Subcutaneous abdominal adipose tissue (tissue), 5 donors: ENCODE data around the gene FES.
"Not testable (repeated sequence)": the region's sequence is repeated elsewhere in the genome, so short reads cannot be mapped to it uniquely, and the experiment has no call there.

Source experiments
- H3K27ac ChIP-seq: one replicate; pipeline ENCODE4 v1.7.0; 2013; ENCODE audit warnings: low read depth, mild to moderate bottlenecking, inconsistent platforms, low read length, moderate library complexity
- H3K27me3 ChIP-seq, 5 donors: one replicate each; pipeline ENCODE4 v1.7.0; 2013; ENCODE audit warnings: low read length in 5 of 5, inconsistent platforms in 1 of 5; ENCODE audit not compliant: control insufficient read depth in 5 of 5, insufficient read depth in 4 of 5
- H3K36me3 ChIP-seq, 5 donors: one replicate each; pipeline ENCODE4 v1.7.0; 2013; ENCODE audit warnings: low read length in 5 of 5; ENCODE audit not compliant: control insufficient read depth in 5 of 5, insufficient read depth in 5 of 5
- H3K4me1 ChIP-seq, 5 donors: one replicate each; pipeline ENCODE4 v1.7.0; 2013; ENCODE audit warnings: low read length in 5 of 5, mild to moderate bottlenecking in 3 of 5, moderate library complexity in 1 of 5; ENCODE audit not compliant: control insufficient read depth in 5 of 5, insufficient read depth in 5 of 5
- H3K4me3 ChIP-seq, 5 donors: one replicate each; pipeline ENCODE4 v1.7.0; 2013; ENCODE audit warnings: low read length in 5 of 5, low read depth in 1 of 5
- H3K9ac ChIP-seq, 5 donors: one replicate each; pipeline ENCODE4 v1.7.0; 2013; ENCODE audit warnings: low read length in 5 of 5, mild to moderate bottlenecking in 4 of 5, moderate library complexity in 3 of 5
- H3K9me3 ChIP-seq, 5 donors: one replicate each; pipeline ENCODE4 v1.7.0; 2013; ENCODE audit warnings: low read length in 5 of 5; ENCODE audit not compliant: control insufficient read depth in 5 of 5
- donor health status: healthy.
- donor health status: healthy.
- donor health status: healthy.
- donor health status: healthy.
- donor health status: healthy.

FES gene

GRCh38 chr15:90907051-90907660 lies 22.9 kb downstream of the FES start:
- Histone ChIP-seq H3K4me3 (no peak overlapping the region), H3K36me3 (peaks cover 0 to 69% (median 63%) of the 10 kb centered on the region in 5 donors), H3K4me1 (peaks cover 7 to 44% (median 29%) of the 10 kb centered on the region in 5 donors), H3K27me3 (no peaks in the 10 kb centered on the region), H3K9ac (peak overlapping the region in 1 of 5 donors; percentile 31), H3K9me3 (no peaks in the 10 kb centered on the region), H3K27ac (peak overlapping the region; percentile 32)

GRCh38 chr15:90907838-90908507 lies 23.7 kb downstream of the FES start:
- no peak overlapping the region for H3K4me3 ChIP-seq
- H3K9me3 ChIP-seq = no peaks in the 10 kb centered on the region
- H3K27me3 ChIP-seq = no peaks in the 10 kb centered on the region
- H3K9ac ChIP-seq = peak overlapping the region in 3 of 5 donors; percentile 26 to 46 (median 31)
- H3K27ac ChIP-seq = peak overlapping the region; percentile 32
- H3K4me1 ChIP-seq = peaks cover 7 to 44% (median 29%) of the 10 kb centered on the region in 5 donors
- peaks cover 0 to 77% (median 72%) of the 10 kb centered on the region in 5 donors for H3K36me3 ChIP-seq

DNA sequence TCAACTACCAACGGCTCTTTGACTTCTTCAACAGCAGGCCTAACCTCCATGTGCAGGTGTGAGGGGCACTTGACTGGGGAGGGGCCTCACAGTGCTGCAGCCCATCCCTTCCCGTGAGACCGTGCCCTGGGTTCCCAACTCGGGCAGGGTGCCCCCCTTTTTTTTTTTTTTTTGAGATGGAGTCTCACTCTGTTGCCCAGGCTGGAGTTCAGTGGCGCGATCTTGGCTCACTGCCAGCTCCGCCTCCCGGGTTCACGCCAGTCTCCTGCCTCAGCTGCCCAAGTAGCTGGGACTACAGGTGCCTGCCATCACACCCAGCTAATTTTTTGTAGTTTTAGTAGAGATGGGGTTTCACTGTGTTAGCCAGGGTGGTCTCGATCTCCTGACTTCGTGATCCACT lies 25.1 kb downstream of the FES start:
- not testable (repeated sequence) for H3K9ac ChIP-seq, H3K4me3 ChIP-seq, H3K27ac ChIP-seq, H3K9me3 ChIP-seq, H3K27me3 ChIP-seq
- H3K36me3 ChIP-seq = peaks cover 0 to 92% (median 86%) of the 10 kb centered on the region in 5 donors
- peaks cover 2 to 32% (median 18%) of the 10 kb centered on the region in 5 donors for H3K4me1 ChIP-seq

DNA sequence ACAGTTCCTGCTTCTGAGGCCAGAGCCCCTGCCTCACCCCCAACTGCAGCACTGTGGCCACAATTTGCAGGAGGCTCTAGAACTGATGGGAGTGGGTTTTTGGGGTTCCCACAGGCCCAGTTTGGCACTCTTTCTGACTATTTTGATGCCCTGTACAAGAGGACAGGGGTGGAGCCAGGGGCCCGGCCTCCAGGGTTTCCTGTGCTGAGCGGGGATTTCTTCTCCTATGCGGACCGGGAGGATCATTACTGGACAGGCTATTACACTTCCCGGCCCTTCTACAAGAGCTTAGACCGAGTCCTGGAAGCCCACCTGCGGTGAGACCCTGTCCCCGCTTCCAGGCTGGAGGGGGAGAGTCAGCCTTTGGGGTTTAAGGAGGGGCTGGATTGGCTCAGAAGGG lies 25.7 kb downstream of the FES start:
- H3K9ac ChIP-seq = no peak overlapping the region
- H3K27me3 ChIP-seq = no peaks in the 10 kb centered on the region
- H3K36me3 ChIP-seq = peaks cover 0 to 96% (median 89%) of the 10 kb centered on the region in 5 donors
- H3K4me1 ChIP-seq = peaks cover 2 to 32% (median 17%) of the 10 kb centered on the region in 5 donors
- no peaks in the 10 kb centered on the region for H3K9me3 ChIP-seq
- H3K27ac ChIP-seq = no peak overlapping the region
- H3K4me3 ChIP-seq = no peak overlapping the region

DNA sequence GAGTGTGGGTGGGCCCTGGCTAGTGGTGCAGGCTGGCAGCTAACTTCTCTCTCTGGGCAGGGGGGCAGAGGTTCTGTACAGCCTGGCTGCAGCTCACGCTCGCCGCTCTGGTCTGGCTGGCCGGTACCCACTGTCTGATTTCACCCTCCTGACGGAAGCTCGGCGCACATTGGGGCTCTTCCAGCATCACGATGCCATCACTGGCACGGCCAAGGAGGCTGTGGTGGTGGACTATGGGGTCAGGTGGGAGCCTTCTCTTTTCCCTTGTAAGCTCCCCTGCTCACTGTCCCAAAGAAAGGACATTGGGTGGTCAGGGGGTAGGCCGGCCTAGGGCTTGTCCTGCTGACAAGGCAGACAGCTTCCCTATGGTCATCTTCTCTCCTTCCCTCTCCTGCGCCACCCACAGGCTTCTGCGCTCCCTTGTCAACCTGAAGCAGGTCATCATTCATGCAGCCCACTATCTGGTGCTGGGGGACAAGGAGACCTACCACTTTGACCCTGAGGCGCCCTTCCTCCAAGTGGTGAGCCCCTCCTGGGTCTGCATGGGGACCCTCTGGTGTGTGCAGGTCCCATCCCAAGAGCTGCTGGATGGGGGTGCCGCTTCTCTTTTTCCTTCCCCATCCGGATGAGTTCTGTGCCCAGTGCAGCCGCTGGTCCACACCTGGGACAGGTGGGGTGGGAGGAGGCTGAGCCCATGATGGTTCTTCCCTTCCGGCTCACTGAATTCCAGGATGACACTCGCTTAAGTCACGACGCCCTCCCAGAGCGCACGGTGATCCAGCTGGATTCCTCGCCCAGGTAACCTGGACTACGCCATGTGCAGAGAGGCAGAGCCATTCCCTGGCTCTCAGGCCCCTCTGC lies 26.4 kb downstream of the FES start:
- peaks cover 0 to 96% (median 89%) of the 10 kb centered on the region in 5 donors for H3K36me3 ChIP-seq
- no peak overlapping the region for H3K9ac ChIP-seq
- H3K27ac ChIP-seq = no peak overlapping the region
- H3K9me3 ChIP-seq = no peaks in the 10 kb centered on the region
- H3K27me3 ChIP-seq = no peaks in the 10 kb centered on the region
- H3K4me3 ChIP-seq = no peak overlapping the region
- H3K4me1 ChIP-seq = peaks cover 2 to 26% (median 20%) of the 10 kb centered on the region in 5 donors

DNA sequence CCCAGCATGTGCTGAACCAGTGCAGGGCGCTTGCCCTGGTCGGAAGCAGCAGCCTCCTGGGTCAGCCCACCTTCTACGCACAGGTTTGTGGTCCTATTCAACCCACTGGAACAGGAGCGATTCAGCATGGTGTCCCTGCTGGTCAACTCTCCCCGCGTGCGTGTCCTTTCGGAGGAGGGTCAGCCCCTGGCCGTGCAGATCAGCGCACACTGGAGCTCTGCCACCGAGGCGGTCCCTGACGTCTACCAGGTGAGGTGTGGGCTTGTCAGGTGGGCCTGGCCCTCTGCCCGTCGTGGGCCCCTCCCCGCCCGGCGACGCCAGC lies 27.0 kb downstream of the FES start:
- peaks cover 2 to 28% (median 16%) of the 10 kb centered on the region in 5 donors for H3K4me1 ChIP-seq
- H3K9ac ChIP-seq = no peak overlapping the region
- no peaks in the 10 kb centered on the region for H3K27me3 ChIP-seq
- no peaks in the 10 kb centered on the region for H3K9me3 ChIP-seq
- H3K27ac ChIP-seq = no peak overlapping the region
- no peak overlapping the region for H3K4me3 ChIP-seq
- peaks cover 0 to 96% (median 89%) of the 10 kb centered on the region in 5 donors for H3K36me3 ChIP-seq

DNA sequence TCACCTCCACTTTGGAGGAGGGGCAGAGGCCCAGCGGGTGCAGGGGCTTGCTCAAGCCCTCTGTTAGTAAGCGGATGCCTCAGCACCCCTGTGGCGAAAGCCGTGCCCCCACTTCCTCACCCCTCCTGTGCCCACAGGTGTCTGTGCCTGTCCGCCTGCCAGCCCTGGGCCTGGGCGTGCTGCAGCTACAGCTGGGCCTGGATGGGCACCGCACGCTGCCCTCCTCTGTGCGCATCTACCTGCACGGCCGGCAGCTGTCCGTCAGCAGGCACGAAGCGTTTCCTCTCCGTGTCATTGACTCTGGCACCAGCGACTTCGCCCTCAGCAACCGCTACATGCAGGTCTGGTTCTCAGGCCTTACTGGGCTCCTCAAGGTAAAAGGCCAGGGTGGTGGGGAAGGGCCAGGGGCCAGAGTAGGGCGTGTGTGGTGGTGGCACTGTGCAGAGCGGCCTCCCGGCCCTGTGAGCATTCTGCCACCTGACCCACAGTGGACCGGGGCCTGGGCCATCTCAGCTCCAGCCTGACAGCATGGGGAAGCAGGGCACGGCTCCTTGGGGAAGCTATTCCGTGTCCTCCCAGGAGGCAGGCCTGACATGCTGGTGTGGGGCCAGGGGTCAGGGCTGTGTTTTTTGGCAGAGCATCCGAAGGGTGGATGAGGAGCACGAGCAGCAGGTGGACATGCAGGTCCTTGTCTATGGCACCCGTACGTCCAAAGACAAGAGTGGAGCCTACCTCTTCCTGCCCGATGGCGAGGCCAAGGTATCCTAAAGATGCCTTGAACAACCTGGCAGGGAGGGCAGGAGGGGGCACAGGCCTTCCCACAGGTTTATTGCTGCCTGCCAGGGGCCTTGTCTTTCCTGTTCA lies 27.8 kb downstream of the FES start:
- Histone ChIP-seq H3K4me3 (no peak overlapping the region), H3K36me3 (peaks cover 0 to 96% (median 89%) of the 10 kb centered on the region in 5 donors), H3K9ac (no peak overlapping the region), H3K9me3 (no peaks in the 10 kb centered on the region), H3K4me1 (peaks cover 2 to 26% (median 12%) of the 10 kb centered on the region in 5 donors), H3K27me3 (no peaks in the 10 kb centered on the region), H3K27ac (no peak overlapping the region)

- peaks cover 0 to 20% (median 6%) of the 10 kb centered on the region in 5 donors for H3K4me1 ChIP-seq
- no peak overlapping the region for H3K4me3 ChIP-seq
- no peak overlapping the region for H3K27ac ChIP-seq
- no peaks in the 10 kb centered on the region for H3K27me3 ChIP-seq
- no peaks in the 10 kb centered on the region for H3K9me3 ChIP-seq
- peaks cover 0 to 96% (median 89%) of the 10 kb centered on the region in 5 donors for H3K36me3 ChIP-seq
- no peak overlapping the region for H3K9ac ChIP-seq
Measured at GRCh38 chr15:90912770-90913075, 28.4 kb downstream of the FES start.

DNA sequence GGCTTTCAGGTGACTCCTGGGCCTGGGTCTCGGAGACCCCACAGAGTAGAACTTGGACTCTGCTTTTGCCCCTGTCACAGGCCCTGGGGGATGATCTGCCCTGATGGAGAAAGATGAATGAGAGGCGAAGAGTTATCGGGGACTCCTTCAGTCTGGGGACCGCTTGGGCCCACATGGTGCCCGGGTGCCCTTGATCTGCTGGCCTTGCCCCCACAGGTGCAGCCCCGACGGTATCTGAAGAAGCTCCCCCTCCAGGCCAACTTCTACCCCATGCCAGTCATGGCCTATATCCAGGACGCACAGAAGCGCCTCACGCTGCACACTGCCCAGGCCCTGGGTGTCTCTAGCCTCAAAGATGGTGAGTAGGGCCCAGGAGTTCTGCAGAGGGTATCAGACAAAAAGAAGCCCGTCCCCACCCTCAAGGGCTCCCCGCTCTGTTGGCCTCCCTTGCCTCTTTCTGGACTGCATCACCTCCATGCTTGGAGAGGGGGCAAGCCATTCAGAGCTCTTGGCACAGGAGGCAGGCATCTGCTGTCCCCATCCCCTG lies 29.2 kb downstream of the FES start:
- Histone ChIP-seq H3K4me1 (peaks cover 0 to 14% (median 0%) of the 10 kb centered on the region in 5 donors), H3K27ac (no peak overlapping the region), H3K4me3 (no peak overlapping the region), H3K9ac (no peak overlapping the region), H3K36me3 (peaks cover 0 to 98% (median 93%) of the 10 kb centered on the region in 5 donors), H3K9me3 (no peaks in the 10 kb centered on the region), H3K27me3 (no peaks in the 10 kb centered on the region)
